Activated naive CD4-positive, alpha-beta T cell treated with anti-CD3 and anti-CD28 coated beads for 36 hours (primary cell): ENCODE measurements around the gene AZI2. TPM values are rescaled to one million over a fixed set of nuclear protein-coding genes. Genes with fewer than 3 reads are reported as not detected.

ENCODE experiments used
- CTCF ChIA-PET: fragments of 350-600 bp; sonication (Branson Sonifier 250); formaldehyde crosslinking; loops from one replicate; lab custom pipeline; 2021; ENCODE audit warnings: antibody characterized with exemption; lab: Charles Lee
- DNase-seq: peaks from one replicate; pipeline ENCODE4 v3.0.0-alpha.2; 2020
- H3K27ac Mint-ChIP-seq: one replicate; pipeline ENCODE4 v1.8.0; 2021; ENCODE audit warnings: mild to moderate bottlenecking, mixed read lengths
- H3K27me3 Mint-ChIP-seq: one replicate; pipeline ENCODE4 v1.8.0; 2021; ENCODE audit warnings: low read depth, mixed read lengths
- H3K36me3 Mint-ChIP-seq: one replicate; pipeline ENCODE4 v1.8.0; 2021; ENCODE audit warnings: low read depth, mixed read lengths
- H3K4me1 Mint-ChIP-seq: one replicate; pipeline ENCODE4 v1.8.0; 2021; ENCODE audit warnings: low read depth, mixed read lengths
- H3K4me3 Mint-ChIP-seq: one replicate; pipeline ENCODE4 v1.8.0; 2021; ENCODE audit warnings: mild to moderate bottlenecking, moderate library complexity, mixed read lengths
- H3K9me3 Mint-ChIP-seq: one replicate; pipeline ENCODE4 v1.8.0; 2021; ENCODE audit warnings: mixed read lengths
- intact Hi-C: fragments of 100-400 bp; cut with micrococcal nuclease; formaldehyde crosslinking; loops from one replicate; pipeline ENCODE4 v1.15.1; 2023
- total RNA-seq, 2 experiments: library from RNA; stranded (reverse); gene quantifications; one replicate each; pipeline ENCODE4 v1.2.3, GENCODE V29; 2021

The AZI2 gene
- total RNA-seq, 2 experiments from 2014 or later = 31.5 to 39.4 TPM

GRCh38 chr3:28299705-28300104 is 48.9 kb downstream of the AZI2 start:
- Mint-ChIP-seq H3K36me3 (peaks cover 6% of the 10 kb centered on the region), H3K9me3 (no peaks in the 10 kb centered on the region), H3K4me3 (no peak overlapping the region), H3K4me1 (peaks cover 10% of the 10 kb centered on the region), H3K27ac (no peak overlapping the region), H3K27me3 (no peaks in the 10 kb centered on the region)
- no peak for DNase-seq
- intact Hi-C loops = no loop called here
- CTCF ChIA-PET = interaction anchor here (0.7 to 0.8 kb wide), 2 partner anchors 11 to 164 kb away, joined by 3 to 5 read pairs; no protein-coding TSS in a partner anchor

GRCh38 chr3:28295898-28296490 is 52.6 kb downstream of the AZI2 start:
- intact Hi-C loops = no loop called here
- peaks cover 11% of the 10 kb centered on the region for H3K4me1 Mint-ChIP-seq
- H3K9me3 Mint-ChIP-seq = no peaks in the 10 kb centered on the region
- DNase-seq = no peak
- no peak overlapping the region for H3K4me3 Mint-ChIP-seq
- H3K36me3 Mint-ChIP-seq = peaks cover 5% of the 10 kb centered on the region
- CTCF ChIA-PET = no interaction called here
- no peaks in the 10 kb centered on the region for H3K27me3 Mint-ChIP-seq
- H3K27ac Mint-ChIP-seq = no peak overlapping the region

- intact Hi-C loops = no loop called here
- CTCF ChIA-PET = no interaction called here
- H3K27ac Mint-ChIP-seq = no peak overlapping the region
- no peaks in the 10 kb centered on the region for H3K27me3 Mint-ChIP-seq
- no peaks in the 10 kb centered on the region for H3K9me3 Mint-ChIP-seq
- peaks cover 11% of the 10 kb centered on the region for H3K4me1 Mint-ChIP-seq
- peaks cover 11% of the 10 kb centered on the region for H3K36me3 Mint-ChIP-seq
- no peak for DNase-seq
- H3K4me3 Mint-ChIP-seq = no peak overlapping the region
Measured at GRCh38 chr3:28294667-28295413, 53.8 kb downstream of the AZI2 start.

DNA sequence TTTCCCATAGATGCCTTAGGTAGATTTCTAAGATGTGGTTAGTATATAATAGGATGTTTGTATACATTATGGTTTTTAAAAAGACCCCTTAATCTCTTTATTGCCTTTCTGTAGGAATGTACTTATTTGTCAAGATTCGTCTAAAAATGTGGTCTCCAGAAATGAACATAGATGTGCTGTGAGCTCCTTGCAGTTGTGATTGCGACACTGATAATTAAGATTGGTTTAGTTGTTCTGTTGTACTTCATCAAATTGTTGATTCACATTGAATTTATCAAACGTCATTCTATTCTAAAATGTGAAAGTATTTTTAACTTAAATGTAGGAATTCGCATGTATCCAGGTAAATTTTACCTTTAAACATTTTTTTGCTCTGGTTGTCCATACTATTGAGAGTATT is 56.0 kb downstream of the AZI2 start:
- intact Hi-C loops = no loop called here
- Mint-ChIP-seq H3K27ac (no peak overlapping the region), H3K4me3 (no peak overlapping the region), H3K4me1 (peaks cover 11% of the 10 kb centered on the region), H3K36me3 (peaks cover 12% of the 10 kb centered on the region), H3K27me3 (no peaks in the 10 kb centered on the region), H3K9me3 (no peaks in the 10 kb centered on the region)
- no peak for DNase-seq
- CTCF ChIA-PET = no interaction called here

GRCh38 chr3:28291577-28291976 is 57.0 kb downstream of the AZI2 start:
- intact Hi-C loops = no loop called here
- H3K27me3 Mint-ChIP-seq = no peaks in the 10 kb centered on the region
- CTCF ChIA-PET = no interaction called here
- no peak overlapping the region for H3K27ac Mint-ChIP-seq
- no peak overlapping the region for H3K4me3 Mint-ChIP-seq
- H3K36me3 Mint-ChIP-seq = peaks cover 11% of the 10 kb centered on the region
- no peaks in the 10 kb centered on the region for H3K9me3 Mint-ChIP-seq
- DNase-seq = no peak
- peaks cover 11% of the 10 kb centered on the region for H3K4me1 Mint-ChIP-seq

- Mint-ChIP-seq H3K36me3 (peaks cover 11% of the 10 kb centered on the region), H3K9me3 (no peaks in the 10 kb centered on the region), H3K4me3 (no peak overlapping the region), H3K27ac (no peak overlapping the region), H3K27me3 (no peaks in the 10 kb centered on the region), H3K4me1 (peaks cover 9% of the 10 kb centered on the region)
- intact Hi-C loops = no loop called here
- DNase-seq = no peak
- CTCF ChIA-PET = no interaction called here
Measured at GRCh38 chr3:28290863-28291300, 57.7 kb downstream of the AZI2 start.

- H3K9me3 Mint-ChIP-seq = no peaks in the 10 kb centered on the region
Measured at GRCh38 chr3:28287046-28287445, 61.6 kb downstream of the AZI2 start.

DNA sequence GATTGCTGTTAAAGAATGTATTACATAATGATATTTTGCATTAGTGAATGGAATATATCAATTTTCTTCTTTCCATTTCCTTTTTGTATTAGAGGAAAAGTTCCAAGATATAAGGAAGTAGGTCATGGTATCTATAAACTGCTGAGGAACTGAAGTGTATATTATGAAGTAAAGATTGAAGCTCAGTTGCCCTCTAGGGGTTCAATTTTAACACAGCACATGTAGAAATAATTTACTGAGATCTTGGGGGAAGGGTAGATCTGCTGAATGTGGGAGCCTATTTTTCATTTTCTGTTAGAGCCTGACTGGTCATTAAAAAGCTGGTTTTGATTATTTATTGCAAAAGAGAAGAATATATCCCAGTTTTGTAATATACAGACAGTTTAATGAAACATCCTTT is 62.0 kb downstream of the AZI2 start:
- Mint-ChIP-seq H3K9me3 (no peaks in the 10 kb centered on the region), H3K4me3 (no peak overlapping the region), H3K4me1 (peaks cover 2% of the 10 kb centered on the region), H3K27me3 (no peaks in the 10 kb centered on the region), H3K36me3 (peaks cover 11% of the 10 kb centered on the region), H3K27ac (no peak overlapping the region)
- CTCF ChIA-PET = interaction anchor here (0.6 to 1.8 kb wide), 3 partner anchors 20 to 157 kb away, joined by 3 to 4 read pairs (median 3); no protein-coding TSS in a partner anchor
- intact Hi-C loops = loop anchor here (1.0 to 5.0 kb wide), 4 partner anchors 269 to 574 kb away; partner anchors contain the start of gene EOMES
- no peak for DNase-seq

More at GRCh38 chr3:28287046-28287445, 61.6 kb downstream of the AZI2 start:
- Mint-ChIP-seq H3K27ac (no peak overlapping the region), H3K4me3 (no peak overlapping the region), H3K36me3 (peaks cover 11% of the 10 kb centered on the region), H3K27me3 (no peaks in the 10 kb centered on the region), H3K4me1 (peaks cover 2% of the 10 kb centered on the region)
- intact Hi-C loops = loop anchor here (2.0 to 5.0 kb wide), 2 partner anchors 270 to 344 kb away; no protein-coding TSS in a partner anchor
- CTCF ChIA-PET = interaction anchor here (0.6 to 1.8 kb wide), 3 partner anchors 20 to 157 kb away, joined by 3 to 4 read pairs (median 3); no protein-coding TSS in a partner anchor
- DNase-seq = no peak

- Mint-ChIP-seq H3K27me3 (no peaks in the 10 kb centered on the region), H3K36me3 (peaks cover 8% of the 10 kb centered on the region), H3K27ac (no peak overlapping the region), H3K9me3 (no peaks in the 10 kb centered on the region), H3K4me1 (peaks cover 2% of the 10 kb centered on the region), H3K4me3 (no peak overlapping the region)
- CTCF ChIA-PET = no interaction called here
- DNase-seq = no peak
- intact Hi-C loops = no loop called here
Measured at GRCh38 chr3:28280781-28281180, 67.8 kb downstream of the AZI2 start.

- Mint-ChIP-seq H3K36me3 (peaks cover 15% of the 10 kb centered on the region), H3K27me3 (no peaks in the 10 kb centered on the region), H3K27ac (no peak overlapping the region), H3K4me1 (peaks cover under 1% of the 10 kb centered on the region), H3K9me3 (no peaks in the 10 kb centered on the region), H3K4me3 (no peak overlapping the region)
- no peak for DNase-seq
- intact Hi-C loops = loop anchor here (10.0 kb wide), 1 partner anchor 1215 kb away; no protein-coding TSS in a partner anchor
- CTCF ChIA-PET = no interaction called here
Measured at GRCh38 chr3:28279770-28280169, 68.9 kb downstream of the AZI2 start.

GRCh38 chr3:28278918-28279317 is 69.7 kb downstream of the AZI2 start:
- intact Hi-C loops = loop anchor here (10.0 kb wide), 1 partner anchor 1214 kb away; no protein-coding TSS in a partner anchor
- DNase-seq = no peak
- Mint-ChIP-seq H3K4me3 (no peak overlapping the region), H3K4me1 (no peaks in the 10 kb centered on the region), H3K27me3 (no peaks in the 10 kb centered on the region), H3K27ac (no peak overlapping the region), H3K36me3 (peaks cover 20% of the 10 kb centered on the region), H3K9me3 (no peaks in the 10 kb centered on the region)
- CTCF ChIA-PET = no interaction called here

GRCh38 chr3:28273837-28274236 is 74.8 kb downstream of the AZI2 start:
- Mint-ChIP-seq H3K36me3 (peaks cover 62% of the 10 kb centered on the region), H3K4me1 (peaks cover 4% of the 10 kb centered on the region), H3K4me3 (no peak overlapping the region), H3K27ac (no peak overlapping the region), H3K27me3 (no peaks in the 10 kb centered on the region), H3K9me3 (peaks cover 25% of the 10 kb centered on the region)
- CTCF ChIA-PET = no interaction called here
- DNase-seq = no peak
- intact Hi-C loops = loop anchor here (10.0 kb wide), 1 partner anchor 1209 kb away; no protein-coding TSS in a partner anchor
